GM23338 (cell line): ENCODE data around the gene CAPN10.

ENCODE experiments used
- CREB1 ChIP-seq: fragments of 250-450 bp; sonication (Bioruptor Pico); IDR thresholded peaks from 2 replicates; pipeline ENCODE4 v1.5.0; 2020; ENCODE audit warnings: low read depth, mild to moderate bottlenecking, moderate library complexity
- CTCF ChIP-seq, 2 experiments: fragments of 200-600 bp in 1 of 2; sonication (generic) in 1 of 2; conservative IDR thresholded peaks; 2 replicates each; pipeline versions ENCODE4 v1.5.1 to v1.6.1; 2016 to 2017; ENCODE audit warnings: antibody characterized with exemption in 2 of 2, low read depth in 2 of 2, mild to moderate bottlenecking in 2 of 2, moderate library complexity in 1 of 2
- EZH2 ChIP-seq: fragments of 200-600 bp; sonication (generic); IDR thresholded peaks from one replicate; pipeline ENCODE4 v1.8.0; 2017; ENCODE audit warnings: antibody characterized with exemption, mild to moderate bottlenecking, low read depth; ENCODE audit not compliant: unreplicated experiment
- JUNB ChIP-seq: IDR thresholded peaks from one replicate; pipeline ENCODE4 v1.6.1; 2016; ENCODE audit warnings: antibody characterized with exemption; ENCODE audit not compliant: unreplicated experiment
- NANOG ChIP-seq: IDR thresholded peaks from 2 replicates; pipeline ENCODE4 v1.6.1; 2016; ENCODE audit warnings: antibody characterized with exemption, borderline replicate concordance
- POLR2AphosphoS5 ChIP-seq: IDR thresholded peaks from 2 replicates; pipeline ENCODE4 v1.6.1; 2016; ENCODE audit warnings: antibody characterized with exemption, low read depth
- REST ChIP-seq: IDR thresholded peaks from one replicate; pipeline ENCODE4 v1.6.1; 2018; ENCODE audit warnings: antibody characterized with exemption; ENCODE audit not compliant: unreplicated experiment

GRCh38 chr2:240551288-240551687 is 35.2 kb upstream of the CAPN10 start:
- no peak for TF ChIP-seq CTCF (conservative IDR thresholded peaks at IDR 0.05; ENCODE audit: low read depth in 2 of 2)
- no peak for TF ChIP-seq JUNB
- TF ChIP-seq REST = no peak
- no peak for TF ChIP-seq CREB1 (CRISPR knock-in tag)
- TF ChIP-seq EZH2 = no peak
- no peak for TF ChIP-seq NANOG
- TF ChIP-seq POLR2AphosphoS5 = no peak
